Caco-2 (cell line): Measurements from ENCODE around the gene CACNG3. TPM values are rescaled to one million over a fixed set of nuclear protein-coding genes. Genes with fewer than 3 reads are reported as not detected.
A peak's percentile ranks its signal among the peaks of the same experiment; 100 is the strongest.

ENCODE experiments used
- BruUV-seq: library from RNA; stranded (reverse); fragments of 400-500 nt; replicated peaks from 2 replicates; lab custom pipeline; 2021; lab: Mats Ljungman, UMichigan
- CTCF ChIA-PET: fragments of 300-600 bp; sonication (Branson Sonifier 250); formaldehyde crosslinking; loops from one replicate; lab custom pipeline; 2022; ENCODE audit warnings: antibody characterized with exemption; lab: Charles Lee
- POLR2A ChIA-PET: fragments of 300-600 bp; sonication (Branson Sonifier 250); formaldehyde crosslinking; loops from one replicate; lab custom pipeline; 2022; ENCODE audit warnings: antibody characterized with exemption; lab: Charles Lee
- DNase-seq, 2 experiments: peaks; one replicate each; pipeline versions ENCODE4 v3.0.0 to v3.0.0-alpha.2; 2020 to 2022
- H3K27me3 ChIP-seq: replicated peaks from 2 replicates; pipeline ENCODE4 v1.6.0; 2011; ENCODE audit warnings: low read length; ENCODE audit not compliant: control insufficient read depth, insufficient read depth
- H3K36me3 ChIP-seq: 2 replicates; pipeline ENCODE4 v1.5.1; 2011; ENCODE audit warnings: low read length; ENCODE audit not compliant: control insufficient read depth, insufficient read depth
- H3K4me1 ChIP-seq: fragments of 250-450 bp; sonication (Bioruptor Pico); 2 replicates; pipeline ENCODE4 v1.5.1; 2020; ENCODE audit warnings: mild to moderate bottlenecking
- H3K4me3 ChIP-seq: 2 replicates; pipeline ENCODE4 v1.5.1; 2011; ENCODE audit warnings: low read depth, mild to moderate bottlenecking, control low read depth, low read length
- H3K9me3 ChIP-seq: fragments of 250-450 bp; sonication (Bioruptor Pico); 2 replicates; pipeline ENCODE4 v1.5.1; 2020; ENCODE audit warnings: mild to moderate bottlenecking, moderate library complexity
- H3K27ac Mint-ChIP-seq: one replicate; pipeline ENCODE4 v1.8.0; 2022; ENCODE audit warnings: mixed read lengths; ENCODE audit not compliant: unreplicated experiment
- H3K27me3 Mint-ChIP-seq: one replicate; pipeline ENCODE4 v1.8.0; 2022; ENCODE audit warnings: mixed read lengths; ENCODE audit not compliant: insufficient read depth, unreplicated experiment
- H3K36me3 Mint-ChIP-seq: one replicate; pipeline ENCODE4 v1.8.0; 2022; ENCODE audit warnings: mild to moderate bottlenecking, mixed read lengths; ENCODE audit not compliant: insufficient read depth, unreplicated experiment
- H3K4me1 Mint-ChIP-seq: one replicate; pipeline ENCODE4 v1.8.0; 2022; ENCODE audit warnings: low read depth, mixed read lengths; ENCODE audit not compliant: unreplicated experiment
- H3K4me3 Mint-ChIP-seq: one replicate; pipeline ENCODE4 v1.8.0; 2022; ENCODE audit warnings: mild to moderate bottlenecking, moderate library complexity, mixed read lengths; ENCODE audit not compliant: unreplicated experiment
- H3K9me3 Mint-ChIP-seq: one replicate; pipeline ENCODE4 v1.8.0; 2022; ENCODE audit warnings: mixed read lengths; ENCODE audit not compliant: unreplicated experiment
- CTCF ChIP-seq, 2 experiments: fragments of 200-600 bp in 1 of 2; IDR thresholded peaks; 1 replicate in 1 of 2; 2 replicates in 1 of 2; pipeline versions ENCODE4 v1.5.1 to v1.8.0; 2011 to 2022; ENCODE audit warnings: antibody characterized with exemption in 1 of 2, control low read depth in 1 of 2, inconsistent platforms in 1 of 2, low read depth in 1 of 2, low read length in 1 of 2, mild to moderate bottlenecking in 1 of 2, moderate library complexity in 1 of 2; ENCODE audit not compliant: insufficient read depth in 1 of 2, severe bottlenecking in 1 of 2, unreplicated experiment in 1 of 2
- intact Hi-C: fragments of 100-400 bp; cut with micrococcal nuclease; formaldehyde crosslinking; loops from one replicate; pipeline ENCODE4 v1.10.0; 2022; ENCODE audit not compliant: unreplicated experiment
- total RNA-seq: library from RNA; stranded (reverse); gene quantifications from 2 replicates; pipeline ENCODE4 v1.2.3, GENCODE V29; 2022

CACNG3 gene
- total RNA-seq, 1 experiment from 2014 or later, result not detected

- Mint-ChIP-seq H3K4me3 (no peak overlapping the region), H3K36me3 (no peaks in the 10 kb centered on the region), H3K27ac (no peak overlapping the region), H3K27me3 (peaks cover 6% of the 10 kb centered on the region), H3K9me3 (no peaks in the 10 kb centered on the region), H3K4me1 (no peaks in the 10 kb centered on the region)
- no peak for DNase-seq
- Histone ChIP-seq H3K4me1 (no peaks in the 10 kb centered on the region), H3K4me3 (no peak overlapping the region), H3K27me3 (no peaks in the 10 kb centered on the region), H3K36me3 (no peaks in the 10 kb centered on the region), H3K9me3 (no peaks in the 10 kb centered on the region)
- CTCF ChIA-PET, result interaction anchor here (0.6 kb wide), 1 partner anchor 100 kb away, joined by 3 read pairs; no protein-coding TSS in a partner anchor
- intact Hi-C loops, result no loop called here
- TF ChIP-seq CTCF (IDR thresholded peaks at IDR 0.05; ENCODE audit: insufficient read depth in 1 of 2, low read depth in 1 of 2, low read length in 1 of 2, severe bottlenecking in 1 of 2, unreplicated experiment in 1 of 2), result no peak
- POLR2A ChIA-PET, result no interaction called here
- no TSS peak for BruUV-seq
Observed at GRCh38 chr16:24308200-24308599, 52.1 kb downstream of the CACNG3 start.

- BruUV-seq, result no TSS peak
- Mint-ChIP-seq H3K36me3 (no peaks in the 10 kb centered on the region), H3K27me3 (peaks cover 6% of the 10 kb centered on the region), H3K4me3 (no peak overlapping the region), H3K9me3 (no peaks in the 10 kb centered on the region), H3K4me1 (no peaks in the 10 kb centered on the region), H3K27ac (no peak overlapping the region)
- peak in 1 of 2 experiments; percentile 3 for DNase-seq
- intact Hi-C loops, result loop anchor here (5.0 kb wide), 1 partner anchor 193 kb away; no protein-coding TSS in a partner anchor
- H3K4me1 ChIP-seq, result no peaks in the 10 kb centered on the region
- CTCF ChIA-PET, result interaction anchor here (1.3 kb wide), 1 partner anchor 195 kb away, joined by 6 read pairs; no protein-coding TSS in a partner anchor
- H3K4me3 ChIP-seq, result no peak overlapping the region
- no peaks in the 10 kb centered on the region for H3K36me3 ChIP-seq
- POLR2A ChIA-PET, result no interaction called here
- TF ChIP-seq CTCF (IDR thresholded peaks at IDR 0.05; ENCODE audit: insufficient read depth in 1 of 2, low read depth in 1 of 2, low read length in 1 of 2, severe bottlenecking in 1 of 2, unreplicated experiment in 1 of 2), result no peak
- H3K27me3 ChIP-seq, result no peaks in the 10 kb centered on the region
- no peaks in the 10 kb centered on the region for H3K9me3 ChIP-seq
Observed at GRCh38 chr16:24309258-24310142, 53.4 kb downstream of the CACNG3 start.

- TF ChIP-seq CTCF (IDR thresholded peaks at IDR 0.05; ENCODE audit: insufficient read depth in 1 of 2, low read depth in 1 of 2, low read length in 1 of 2, severe bottlenecking in 1 of 2, unreplicated experiment in 1 of 2), result no peak
- no peak overlapping the region for H3K4me3 ChIP-seq
- CTCF ChIA-PET, result no interaction called here
- no peak for DNase-seq
- no peaks in the 10 kb centered on the region for H3K4me1 ChIP-seq
- no peaks in the 10 kb centered on the region for H3K9me3 Mint-ChIP-seq
- no peaks in the 10 kb centered on the region for H3K36me3 Mint-ChIP-seq
- no peaks in the 10 kb centered on the region for H3K9me3 ChIP-seq
- no peak overlapping the region for H3K27ac Mint-ChIP-seq
- no peak overlapping the region for H3K4me3 Mint-ChIP-seq
- peaks cover 15% of the 10 kb centered on the region for H3K27me3 Mint-ChIP-seq
- no peaks in the 10 kb centered on the region for H3K36me3 ChIP-seq
- POLR2A ChIA-PET, result no interaction called here
- no peaks in the 10 kb centered on the region for H3K4me1 Mint-ChIP-seq
- intact Hi-C loops, result no loop called here
- no peaks in the 10 kb centered on the region for H3K27me3 ChIP-seq
- BruUV-seq, result no TSS peak
Observed at GRCh38 chr16:24315343-24315742, 59.2 kb downstream of the CACNG3 start.
